HepG2 (cell line): ENCODE measurements around the gene EPHA1. TPM values are rescaled to one million over a fixed set of nuclear protein-coding genes. Genes with fewer than 3 reads are reported as not detected.

Experiments used
- ATAC-seq: fragments of 200-7000 bp; cut with Tn5 transposase; 3 replicates; pipeline ENCODE4 v1.9.1; 2020; ENCODE audit warnings: mild to moderate bottlenecking, moderate library complexity
- BruUV-seq: library from RNA; stranded (reverse); fragments of 400-500 nt; replicated peaks from 2 replicates; lab custom pipeline; 2021; lab: Mats Ljungman, UMichigan
- CTCF ChIA-PET: fragments of 300-600 bp; formaldehyde crosslinking; extraction: SDS; loops from one replicate; lab custom pipeline; 2021; ENCODE audit warnings: low total read pairs, inconsistent platforms, low intra/inter-chr PET ratio; lab: Yijun Ruan, JAX
- POLR2A ChIA-PET: fragments of 350-600 bp; sonication (Branson Sonifier 250); formaldehyde crosslinking; loops from one replicate; lab custom pipeline; 2020; ENCODE audit warnings: antibody characterized with exemption, inconsistent platforms; lab: Yijun Ruan, JAX
- DNase-seq: peaks from one replicate; pipeline ENCODE4 v3.0.0-alpha.2; 2015; ENCODE audit warnings: low spot score
- FAIRE-seq: peaks from 3 replicates; lab custom pipeline; 2011; peaks lifted over from hg19 to GRCh38; lab: Jason Lieb, UNC
- H2AFZ ChIP-seq: one replicate; pipeline ENCODE4 v1.6.1; 2011; ENCODE audit warnings: low read length, inconsistent platforms
- H3K27ac ChIP-seq: fragments of 300-600 bp; 3 replicates; pipeline ENCODE4 v1.8.0; 2011; ENCODE audit warnings: mixed run types, mild to moderate bottlenecking, mixed read lengths, low read length, inconsistent platforms; ENCODE audit not compliant: insufficient read depth; ENCODE audit errors: extremely low read length
- H3K27me3 ChIP-seq, 2 experiments: fragments of 200-600 bp in 1 of 2; 2 replicates in 1 of 2; 3 replicates in 1 of 2; pipeline versions ENCODE4 v1.6.0 to v1.8.0; 2011; ENCODE audit warnings: low read length in 2 of 2, mild to moderate bottlenecking in 2 of 2, moderate library complexity in 2 of 2, inconsistent platforms in 1 of 2; ENCODE audit not compliant: insufficient read depth in 2 of 2, control insufficient read depth in 1 of 2
- H3K36me3 ChIP-seq, 2 experiments: fragments of 200-600 bp in 1 of 2; replicated peaks in 1 of 2; 2 replicates in 1 of 2; 3 replicates in 1 of 2; pipeline versions ENCODE4 v1.5.1 to v1.8.0; 2011; ENCODE audit warnings: low read length in 2 of 2, inconsistent platforms in 1 of 2; ENCODE audit not compliant: insufficient read depth in 2 of 2, control insufficient read depth in 1 of 2
- H3K4me1 ChIP-seq: 2 replicates; pipeline ENCODE4 v1.5.1; 2012; ENCODE audit warnings: low read length, inconsistent platforms; ENCODE audit not compliant: insufficient read depth
- H3K4me2 ChIP-seq: 2 replicates; pipeline ENCODE4 v1.6.0; 2011; ENCODE audit warnings: low read depth, low read length, inconsistent platforms
- H3K4me3 ChIP-seq, 3 experiments: fragments of 200-600 bp in 1 of 3; sonication (generic), shearing (Covaris generic) in 1 of 3; replicated peaks in 1 of 3; 2 replicates each; pipeline ENCODE4 v1.5.1; 2011 to 2016; ENCODE audit warnings: low read length in 3 of 3, inconsistent platforms in 2 of 3, low read depth in 2 of 3, mild to moderate bottlenecking in 2 of 3, control low read depth in 1 of 3, mixed read lengths in 1 of 3; ENCODE audit not compliant: insufficient read depth in 1 of 3
- H3K79me2 ChIP-seq: one replicate; pipeline ENCODE4 v1.6.1; 2011; ENCODE audit warnings: low read length, inconsistent platforms; ENCODE audit not compliant: insufficient read depth
- H3K9ac ChIP-seq: 2 replicates; pipeline ENCODE4 v1.6.0; 2011; ENCODE audit warnings: mild to moderate bottlenecking, low read depth, low read length, inconsistent platforms; ENCODE audit not compliant: insufficient read depth
- H3K9me3 ChIP-seq: 2 replicates; pipeline ENCODE4 v1.5.1; 2012; ENCODE audit warnings: mild to moderate bottlenecking, low read length
- H4K20me1 ChIP-seq: 2 replicates; pipeline ENCODE4 v1.6.0; 2011; ENCODE audit warnings: inconsistent platforms, mild to moderate bottlenecking, low read length, moderate library complexity; ENCODE audit not compliant: insufficient read depth
- ATF7 ChIP-seq, 2 experiments: fragments of 450-650 bp in 1 of 2; sonication (generic) in 1 of 2; formaldehyde crosslinking in 1 of 2; IDR thresholded peaks; 2 replicates each; pipeline versions ENCODE4 v1.4.0 to v1.6.1; 2016 to 2020; ENCODE audit warnings: antibody characterized with exemption in 1 of 2, mild to moderate bottlenecking in 1 of 2, missing genetic modification reagents in 1 of 2
- HMG20A ChIP-seq: IDR thresholded peaks from 2 replicates; pipeline ENCODE4 v1.6.1; 2016; ENCODE audit warnings: borderline replicate concordance
- NFIB ChIP-seq: sonication (generic); formaldehyde crosslinking; IDR thresholded peaks from 2 replicates; pipeline ENCODE4 v1.9.0; 2021; ENCODE audit warnings: missing genetic modification reagents, mild to moderate bottlenecking, borderline replicate concordance
- PRPF4 ChIP-seq: fragments of 200-400 bp; formaldehyde crosslinking; IDR thresholded peaks from 2 replicates; pipeline ENCODE4 v1.6.1; 2016; ENCODE audit warnings: low read length, low read depth; ENCODE audit not compliant: poor library complexity, severe bottlenecking
- WGBS: methylation state at CpG from one replicate; pipeline ENCODE4 v1.1.6; 2017; ENCODE audit warnings: low lambda C conversion rate; 5-methylcytosine and 5-hydroxymethylcytosine counted together
- in situ Hi-C: cut with HindIII; loops from 2 replicates; pipeline ENCODE4 v1.10.0; 2017; ENCODE audit warnings: low pct_unique_long_range_greater_than_20kb; ENCODE audit not compliant: extremely low pct_ligation_motif_present
- intact Hi-C: fragments of 100-400 bp; cut with micrococcal nuclease; formaldehyde crosslinking; loops from one replicate; pipeline ENCODE4 v1.10.0; 2022; ENCODE audit not compliant: unreplicated experiment
- polyA plus RNA-seq, 8 experiments: library from polyadenylated mRNA; depleted of rRNA in 3 of 8; stranded (reverse) in 7 of 8; unstranded in 1 of 8; fragments of >200 nt; fragmentation: Illumina TruSeq in 4 of 8; extraction: Trizol in 4 of 8; gene quantifications; 2 replicates each; pipeline versions ENCODE4 v1.2.1 to v1.2.3, GENCODE V29; 2011 to 2016; ENCODE audit warnings: low read depth in 4 of 8, missing spikeins in 1 of 8, mixed read lengths in 1 of 8; ENCODE audit not compliant: insufficient read depth in 1 of 8
- total RNA-seq, 5 experiments: library from RNA; depleted of rRNA; stranded (reverse); fragments of >200 nt; fragmentation: Illumina TruSeq; extraction: Trizol; gene quantifications; 2 replicates each; pipeline ENCODE4 v1.2.3, GENCODE V29; 2016; ENCODE audit warnings: low read depth in 1 of 5
- TF ChIP-seq, protein P1 (sequence below): IDR thresholded peaks from 2 replicates; pipeline ENCODE4 v1.6.1; 2016; ENCODE audit warnings: missing genetic modification reagents, missing compliant biosample characterization
- TF ChIP-seq, protein P2 (sequence below): sonication (generic); formaldehyde crosslinking; conservative IDR thresholded peaks from 2 replicates; pipeline ENCODE4 v1.8.0; 2022; ENCODE audit warnings: low read depth, missing genetic modification reagents
- TF ChIP-seq, protein P3 (sequence below): sonication (generic); formaldehyde crosslinking; IDR thresholded peaks from 2 replicates; pipeline ENCODE4 v1.5.1; 2020; ENCODE audit warnings: mild to moderate bottlenecking, moderate library complexity, missing genetic modification reagents

Gene EPHA1
- total and polyA plus RNA-seq, 2 of the 13 experiments (the other 11 are each of a cell fraction or from before 2014, with no cell fraction given): 4.6 to 17.1 TPM

DNA sequence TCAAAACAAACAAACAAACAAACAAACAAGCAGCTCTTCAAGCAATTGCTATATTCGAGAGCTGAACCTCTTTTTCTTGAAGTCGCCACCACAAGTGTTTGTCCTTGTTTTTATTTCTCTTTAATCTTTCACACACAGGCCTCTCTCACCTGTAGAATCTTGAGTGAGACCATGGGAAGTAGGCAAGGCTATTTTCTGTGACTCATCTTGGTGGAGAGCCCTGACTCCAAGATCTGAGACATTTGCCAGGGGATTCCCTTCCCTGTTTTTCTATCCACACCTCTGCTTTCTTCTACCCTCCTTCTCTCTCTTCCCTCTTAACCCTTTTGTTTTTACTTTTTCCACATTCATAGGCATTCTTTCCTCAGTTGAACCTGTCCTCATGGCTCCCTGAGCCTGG lies 26.6 kb upstream of the EPHA1 start (continued):
- TF ChIP-seq, protein P1, sequence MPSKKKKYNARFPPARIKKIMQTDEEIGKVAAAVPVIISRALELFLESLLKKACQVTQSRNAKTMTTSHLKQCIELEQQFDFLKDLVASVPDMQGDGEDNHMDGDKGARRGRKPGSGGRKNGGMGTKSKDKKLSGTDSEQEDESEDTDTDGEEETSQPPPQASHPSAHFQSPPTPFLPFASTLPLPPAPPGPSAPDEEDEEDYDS (CRISPR knock-in tag): no peak
- TF ChIP-seq HMG20A (no peak), NFIB (CRISPR knock-in tag) (no peak)

DNA sequence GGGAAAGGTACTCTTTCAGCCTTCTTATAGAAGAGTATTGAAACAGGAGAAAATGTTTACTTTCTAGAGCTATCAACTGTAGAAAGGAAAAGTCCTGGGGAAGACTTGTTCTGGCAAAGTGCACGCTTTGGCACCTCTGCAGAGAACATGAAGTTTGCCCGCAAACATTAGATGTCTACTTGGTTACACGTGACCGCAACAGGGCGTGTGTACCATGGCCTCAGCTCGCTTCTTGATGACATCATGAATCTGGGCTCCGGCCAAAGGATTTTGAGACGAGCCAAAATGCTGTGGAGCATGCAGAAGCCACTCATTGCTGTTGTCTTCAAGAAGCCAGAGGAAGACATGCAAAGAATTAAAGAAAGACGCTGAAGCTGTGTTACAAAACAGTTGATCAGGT lies 26.0 kb upstream of the EPHA1 start:
- Histone ChIP-seq H4K20me1 (no peaks in the 10 kb centered on the region), H3K36me3 (no peaks in the 10 kb centered on the region), H3K4me2 (no peak overlapping the region), H3K27ac (no peak overlapping the region), H3K27me3 (no peaks in the 10 kb centered on the region), H3K9ac (no peak overlapping the region), H3K4me3 (no peak overlapping the region), H3K79me2 (no peaks in the 10 kb centered on the region), H2AFZ (no peak overlapping the region), H3K9me3 (no peaks in the 10 kb centered on the region), H3K4me1 (no peaks in the 10 kb centered on the region)
- 69% methylated on average over 9 of the region's 9 CpGs for WGBS
- TF ChIP-seq, protein P2, sequence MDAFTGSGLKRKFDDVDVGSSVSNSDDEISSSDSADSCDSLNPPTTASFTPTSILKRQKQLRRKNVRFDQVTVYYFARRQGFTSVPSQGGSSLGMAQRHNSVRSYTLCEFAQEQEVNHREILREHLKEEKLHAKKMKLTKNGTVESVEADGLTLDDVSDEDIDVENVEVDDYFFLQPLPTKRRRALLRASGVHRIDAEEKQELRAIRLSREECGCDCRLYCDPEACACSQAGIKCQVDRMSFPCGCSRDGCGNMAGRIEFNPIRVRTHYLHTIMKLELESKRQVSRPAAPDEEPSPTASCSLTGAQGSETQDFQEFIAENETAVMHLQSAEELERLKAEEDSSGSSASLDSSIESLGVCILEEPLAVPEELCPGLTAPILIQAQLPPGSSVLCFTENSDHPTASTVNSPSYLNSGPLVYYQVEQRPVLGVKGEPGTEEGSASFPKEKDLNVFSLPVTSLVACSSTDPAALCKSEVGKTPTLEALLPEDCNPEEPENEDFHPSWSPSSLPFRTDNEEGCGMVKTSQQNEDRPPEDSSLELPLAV: no peak
- TF ChIP-seq, protein P3, sequence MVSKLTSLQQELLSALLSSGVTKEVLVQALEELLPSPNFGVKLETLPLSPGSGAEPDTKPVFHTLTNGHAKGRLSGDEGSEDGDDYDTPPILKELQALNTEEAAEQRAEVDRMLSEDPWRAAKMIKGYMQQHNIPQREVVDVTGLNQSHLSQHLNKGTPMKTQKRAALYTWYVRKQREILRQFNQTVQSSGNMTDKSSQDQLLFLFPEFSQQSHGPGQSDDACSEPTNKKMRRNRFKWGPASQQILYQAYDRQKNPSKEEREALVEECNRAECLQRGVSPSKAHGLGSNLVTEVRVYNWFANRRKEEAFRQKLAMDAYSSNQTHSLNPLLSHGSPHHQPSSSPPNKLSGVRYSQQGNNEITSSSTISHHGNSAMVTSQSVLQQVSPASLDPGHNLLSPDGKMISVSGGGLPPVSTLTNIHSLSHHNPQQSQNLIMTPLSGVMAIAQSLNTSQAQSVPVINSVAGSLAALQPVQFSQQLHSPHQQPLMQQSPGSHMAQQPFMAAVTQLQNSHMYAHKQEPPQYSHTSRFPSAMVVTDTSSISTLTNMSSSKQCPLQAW: no peak
- TF ChIP-seq ATF7 (IDR thresholded peaks at IDR 0.05) (peak; percentile 52; the same call in 1 of the 2 replicates), ATF7 (CRISPR knock-in tag; IDR thresholded peaks at IDR 0.05) (no peak), PRPF4 (no peak)
- ChIA-PET POLR2A (no interaction called here), CTCF (no interaction called here)
- intact Hi-C loops (no loop called here), in situ Hi-C loops (no loop called here)
- no TSS peak for BruUV-seq
- ATAC-seq: no peak
- no peak for DNase-seq
- FAIRE-seq: no peak
